ENCODE data around the gene ADAP1. TPM values are rescaled to one million over a fixed set of nuclear protein-coding genes. Genes with fewer than 3 reads are reported as not detected.

Gene ADAP1
- total RNA-seq, 1 experiment from 2014 or later = 3.1 TPM

- no peak for DNase-seq (ENCODE audit: low read depth, low spot score)
- Histone ChIP-seq H3K27ac (ENCODE audit: low read length) (no peak overlapping the region; the same call in 1 of the 2 replicates), H3K4me1 (ENCODE audit: control insufficient read depth, insufficient read depth, low read length) (peaks cover 17% of the 10 kb centered on the region), H3K9me3 (ENCODE audit: control insufficient read depth, insufficient read depth, low read depth, low read length) (no peaks in the 10 kb centered on the region), H3K4me3 (ENCODE audit: low read depth in 2 of 2, low read length in 2 of 2) (no peak overlapping the region), H3K36me3 (ENCODE audit: control insufficient read depth, insufficient read depth, low read length) (peaks cover 3% of the 10 kb centered on the region; the same call in 1 of the 2 replicates), H3K27me3 (ENCODE audit: control insufficient read depth, insufficient read depth, low read length) (no peaks in the 10 kb centered on the region; the same call in 1 of the 2 replicates)
- POLR2A ChIA-PET = interaction anchor here (0.6 kb wide), 1 partner anchor 72 kb away, joined by 9 read pairs; no protein-coding TSS in a partner anchor
- in situ Hi-C loops (cut with HindIII; ENCODE audit: low pct_unique_long_range_greater_than_20kb, low sequenced_read_pairs) (no loop called here), intact Hi-C loops (cut with micrococcal nuclease; ENCODE audit: unreplicated experiment) (no loop called here)
- BruUV-seq (replicated peaks) = no TSS peak
- no peak for TF ChIP-seq REST (IDR thresholded peaks at IDR 0.05; ENCODE audit: insufficient read depth in 1 of 2, low read depth in 2 of 2, low read length in 1 of 2)
- no peak for TF ChIP-seq SIN3A (IDR thresholded peaks at IDR 0.05; ENCODE audit: borderline replicate concordance, insufficient read depth, low read depth, low read length)
- no peak for TF ChIP-seq POLR2AphosphoS5 (IDR thresholded peaks at IDR 0.05; ENCODE audit: low read depth, low read length)
- no peak for TF ChIP-seq TCF7L2 (IDR thresholded peaks at IDR 0.05; ENCODE audit: low read depth, low read length)
- no peak for TF ChIP-seq CTCF (IDR thresholded peaks at IDR 0.05)
- CTCF ChIA-PET = no interaction called here
- ATAC-seq = peak; percentile 24
These were observed 53.5 kb downstream of the ADAP1 start for GRCh38 chr7:901041-901387.

GRCh38 chr7:900331-901040, 54.0 kb downstream of the ADAP1 start:
- CTCF ChIA-PET = no interaction called here
- peak; percentile 15; the same call in 1 of the 2 replicates for ATAC-seq
- BruUV-seq (replicated peaks) = no TSS peak

More at GRCh38 chr7:900331-901040, 54.0 kb downstream of the ADAP1 start:
- Histone ChIP-seq H3K9me3 (ENCODE audit: control insufficient read depth, insufficient read depth, low read depth, low read length) (no peaks in the 10 kb centered on the region), H3K36me3 (ENCODE audit: control insufficient read depth, insufficient read depth, low read length) (peaks cover 3% of the 10 kb centered on the region; the same call in 1 of the 2 replicates), H3K27ac (ENCODE audit: low read length) (no peak overlapping the region; the same call in 1 of the 2 replicates), H3K4me1 (ENCODE audit: control insufficient read depth, insufficient read depth, low read length) (peaks cover 17% of the 10 kb centered on the region), H3K4me3 (ENCODE audit: low read depth in 2 of 2, low read length in 2 of 2) (no peak overlapping the region), H3K27me3 (ENCODE audit: control insufficient read depth, insufficient read depth, low read length) (no peaks in the 10 kb centered on the region; the same call in 1 of the 2 replicates)
- in situ Hi-C loops (cut with HindIII; ENCODE audit: low pct_unique_long_range_greater_than_20kb, low sequenced_read_pairs) (no loop called here), intact Hi-C loops (cut with micrococcal nuclease; ENCODE audit: unreplicated experiment) (no loop called here)
- DNase-seq (ENCODE audit: low read depth, low spot score) = no peak
- POLR2A ChIA-PET = interaction anchor here (0.6 kb wide), 1 partner anchor 73 kb away, joined by 9 read pairs; no protein-coding TSS in a partner anchor
- TF ChIP-seq SIN3A (IDR thresholded peaks at IDR 0.05; ENCODE audit: borderline replicate concordance, insufficient read depth, low read depth, low read length) = no peak
- TF ChIP-seq POLR2AphosphoS5 (IDR thresholded peaks at IDR 0.05; ENCODE audit: low read depth, low read length) = no peak
- TF ChIP-seq REST (IDR thresholded peaks at IDR 0.05; ENCODE audit: insufficient read depth in 1 of 2, low read depth in 2 of 2, low read length in 1 of 2) = no peak
- no peak for TF ChIP-seq TCF7L2 (IDR thresholded peaks at IDR 0.05; ENCODE audit: low read depth, low read length)
- no peak for TF ChIP-seq CTCF (IDR thresholded peaks at IDR 0.05)
